GM21619 (cell line): ENCODE data around the gene NEAT1.
"Not testable (repeated sequence)": the region's sequence is repeated elsewhere in the genome, so short reads cannot be mapped to it uniquely, and the experiment has no call there.

Source experiments
- ATAC-seq: cut with Tn5 transposase; IDR thresholded peaks from one replicate; pipeline ENCODE4 v1.9.1; 2021; ENCODE audit not compliant: unreplicated experiment

Gene NEAT1

GRCh38 chr11:65404638-65405339 lies 17.8 kb upstream of the NEAT1 start:
- no peak for ATAC-seq

GRCh38 chr11:65410936-65411680 lies 11.5 kb upstream of the NEAT1 start:
- ATAC-seq = no peak

- ATAC-seq = no peak
These were observed 10.9 kb upstream of the NEAT1 start for GRCh38 chr11:65411681-65412070.

- no peak for ATAC-seq
These were observed 10.1 kb upstream of the NEAT1 start for GRCh38 chr11:65412271-65413076.

GRCh38 chr11:65413077-65413664 lies 9.4 kb upstream of the NEAT1 start:
- ATAC-seq = not testable (repeated sequence)

GRCh38 chr11:65414776-65415498 lies 7.7 kb upstream of the NEAT1 start:
- no peak for ATAC-seq

GRCh38 chr11:65415499-65416340 lies 6.9 kb upstream of the NEAT1 start:
- ATAC-seq = no peak

- ATAC-seq = no peak
These were observed 6.2 kb upstream of the NEAT1 start for GRCh38 chr11:65416341-65416824.

- no peak for ATAC-seq
These were observed 5.5 kb upstream of the NEAT1 start for GRCh38 chr11:65416841-65417701.

- ATAC-seq = no peak
These were observed 4.7 kb upstream of the NEAT1 start for GRCh38 chr11:65417702-65418430.

GRCh38 chr11:65418431-65418680 lies 4.2 kb upstream of the NEAT1 start:
- ATAC-seq = no peak

- peak; percentile 33 for ATAC-seq
These were observed 3.7 kb upstream of the NEAT1 start for GRCh38 chr11:65418681-65419459.

- ATAC-seq = no peak
These were observed 3.2 kb upstream of the NEAT1 start for GRCh38 chr11:65419460-65419771.

- no peak for ATAC-seq
These were observed 2.7 kb upstream of the NEAT1 start for GRCh38 chr11:65419772-65420481.

GRCh38 chr11:65420506-65420905 lies 2.1 kb upstream of the NEAT1 start:
- ATAC-seq = no peak

- ATAC-seq = no peak
These were observed 1.4 kb upstream of the NEAT1 start for GRCh38 chr11:65420979-65421793.
